Ramos (cell line): Measurements from ENCODE around the gene JUND.

Experiments used
- in situ Hi-C: fragments of 300-500 bp; cut with MboI; formaldehyde crosslinking; loops from one replicate; pipeline ENCODE4 v1.14.3; 2022; ENCODE audit warnings: low sequenced_read_pairs; ENCODE audit not compliant: unreplicated experiment

JUND gene

GRCh38 chr19:18309525-18310064 lies 28.2 kb upstream of the JUND start:
- in situ Hi-C loops = no loop called here

- in situ Hi-C loops = no loop called here
Observed at GRCh38 chr19:18308948-18309325, 27.5 kb upstream of the JUND start.

GRCh38 chr19:18308051-18308947 lies 26.9 kb upstream of the JUND start:
- in situ Hi-C loops = no loop called here

GRCh38 chr19:18307271-18307681 lies 25.9 kb upstream of the JUND start:
- in situ Hi-C loops = no loop called here

GRCh38 chr19:18306888-18307260 lies 25.5 kb upstream of the JUND start:
- in situ Hi-C loops = no loop called here

- in situ Hi-C loops = no loop called here
Observed at GRCh38 chr19:18306209-18306887, 24.9 kb upstream of the JUND start.

GRCh38 chr19:18304458-18305310 lies 23.3 kb upstream of the JUND start:
- in situ Hi-C loops = no loop called here

GRCh38 chr19:18304208-18304457 lies 22.7 kb upstream of the JUND start:
- in situ Hi-C loops = no loop called here

- in situ Hi-C loops = no loop called here
Observed at GRCh38 chr19:18301718-18302111, 20.3 kb upstream of the JUND start.

GRCh38 chr19:18300930-18301717 lies 19.7 kb upstream of the JUND start:
- in situ Hi-C loops = no loop called here

GRCh38 chr19:18299654-18300053 lies 18.2 kb upstream of the JUND start:
- in situ Hi-C loops = no loop called here

GRCh38 chr19:18298601-18299000 lies 17.2 kb upstream of the JUND start:
- in situ Hi-C loops = no loop called here

GRCh38 chr19:18297308-18297707 lies 15.9 kb upstream of the JUND start:
- in situ Hi-C loops = no loop called here

GRCh38 chr19:18295034-18295451 lies 13.6 kb upstream of the JUND start:
- in situ Hi-C loops = no loop called here

- in situ Hi-C loops = no loop called here
Observed at GRCh38 chr19:18294467-18294864, 13.0 kb upstream of the JUND start.

- in situ Hi-C loops = no loop called here
Observed at GRCh38 chr19:18293642-18294466, 12.4 kb upstream of the JUND start.

- in situ Hi-C loops = no loop called here
Observed at GRCh38 chr19:18292810-18293641, 11.6 kb upstream of the JUND start.

- in situ Hi-C loops = no loop called here
Observed at GRCh38 chr19:18292462-18292809, 11.0 kb upstream of the JUND start.
